ENCODE data around the gene GSE1.

The GSE1 gene

DNA sequence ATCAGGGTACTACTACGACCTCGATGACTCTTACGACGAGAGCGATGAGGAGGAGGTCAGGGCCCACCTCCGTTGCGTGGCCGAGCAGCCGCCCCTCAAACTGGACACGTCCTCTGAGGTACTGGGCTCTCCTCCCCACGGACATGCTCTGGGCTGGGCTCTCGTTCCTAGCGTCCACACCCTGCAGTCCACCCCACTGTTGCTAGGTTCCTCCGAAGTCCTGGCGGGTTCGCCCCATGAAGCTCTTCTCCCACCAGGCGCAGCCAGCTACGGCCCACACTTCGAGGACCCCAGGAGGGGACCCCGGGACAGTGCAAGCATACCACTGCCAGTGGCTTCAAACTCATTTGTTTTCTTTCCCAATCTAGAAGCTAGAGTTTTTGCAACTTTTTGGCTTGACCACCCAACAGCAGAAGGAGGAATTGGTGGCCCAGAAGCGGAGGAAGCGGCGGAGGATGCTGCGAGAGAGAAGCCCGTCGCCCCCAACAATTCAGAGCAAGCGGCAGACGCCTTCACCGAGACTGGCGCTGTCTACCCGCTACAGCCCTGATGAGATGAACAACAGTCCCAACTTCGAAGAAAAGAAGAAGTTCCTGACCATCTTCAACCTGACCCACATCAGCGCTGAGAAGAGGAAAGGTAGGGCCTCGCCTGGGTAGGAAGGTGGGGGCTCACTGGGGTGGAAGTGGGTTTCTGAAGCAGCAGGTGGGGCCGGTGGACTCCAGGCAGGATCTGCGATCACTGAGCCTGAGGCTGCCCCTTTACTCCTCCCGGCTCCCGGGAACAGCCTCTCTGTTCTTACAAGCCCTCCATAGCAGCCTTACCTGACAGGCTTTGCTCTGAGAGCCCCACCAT, 50.1 kb downstream of the GSE1 start:
- no peak for DNase-seq

- no peak for DNase-seq
Measured at GRCh38 chr16:85663891-85664321, 50.8 kb downstream of the GSE1 start.

- no peak for DNase-seq
Measured at GRCh38 chr16:85664580-85665372, 51.7 kb downstream of the GSE1 start.

- no peak for DNase-seq
Measured at GRCh38 chr16:85665373-85665740, 52.2 kb downstream of the GSE1 start.

DNA sequence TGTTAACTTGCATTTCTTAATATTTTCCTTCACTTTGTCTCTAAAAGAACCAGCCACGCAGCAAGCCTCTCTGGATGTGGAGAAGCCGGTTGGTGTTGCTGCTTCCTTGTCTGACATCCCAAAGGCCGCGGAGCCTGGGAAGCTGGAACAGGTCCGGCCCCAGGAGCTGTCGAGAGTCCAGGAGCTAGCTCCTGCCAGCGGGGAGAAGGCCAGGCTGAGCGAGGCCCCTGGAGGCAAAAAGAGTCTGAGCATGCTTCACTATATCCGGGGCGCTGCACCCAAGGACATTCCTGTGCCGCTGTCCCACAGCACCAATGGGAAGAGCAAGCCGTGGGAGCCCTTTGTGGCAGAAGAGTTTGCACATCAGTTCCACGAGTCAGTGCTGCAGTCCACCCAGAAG, 52.8 kb downstream of the GSE1 start:
- DNase-seq: no peak

DNA sequence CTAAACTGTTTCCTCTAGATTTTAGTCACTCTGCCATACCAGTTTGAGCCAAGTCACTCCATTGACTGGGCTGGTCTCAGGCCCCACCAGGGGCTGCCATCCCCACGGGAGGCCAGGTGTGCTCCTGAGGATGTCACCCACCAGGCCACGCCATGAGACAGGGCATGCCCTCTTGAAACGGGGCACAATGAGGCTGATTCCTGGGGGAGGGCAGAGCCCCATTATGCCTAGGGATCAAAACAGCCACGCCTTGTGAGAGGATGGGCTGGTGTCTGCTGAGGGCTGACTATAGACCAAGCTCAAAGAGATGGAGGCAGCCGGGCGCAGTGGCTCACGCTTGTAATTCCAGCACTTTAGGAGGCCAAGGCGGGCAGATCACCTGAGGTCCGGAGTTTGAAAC, 54.1 kb downstream of the GSE1 start:
- DNase-seq: no peak

- DNase-seq: no peak
Measured at GRCh38 chr16:85667841-85668413, 54.8 kb downstream of the GSE1 start.

DNA sequence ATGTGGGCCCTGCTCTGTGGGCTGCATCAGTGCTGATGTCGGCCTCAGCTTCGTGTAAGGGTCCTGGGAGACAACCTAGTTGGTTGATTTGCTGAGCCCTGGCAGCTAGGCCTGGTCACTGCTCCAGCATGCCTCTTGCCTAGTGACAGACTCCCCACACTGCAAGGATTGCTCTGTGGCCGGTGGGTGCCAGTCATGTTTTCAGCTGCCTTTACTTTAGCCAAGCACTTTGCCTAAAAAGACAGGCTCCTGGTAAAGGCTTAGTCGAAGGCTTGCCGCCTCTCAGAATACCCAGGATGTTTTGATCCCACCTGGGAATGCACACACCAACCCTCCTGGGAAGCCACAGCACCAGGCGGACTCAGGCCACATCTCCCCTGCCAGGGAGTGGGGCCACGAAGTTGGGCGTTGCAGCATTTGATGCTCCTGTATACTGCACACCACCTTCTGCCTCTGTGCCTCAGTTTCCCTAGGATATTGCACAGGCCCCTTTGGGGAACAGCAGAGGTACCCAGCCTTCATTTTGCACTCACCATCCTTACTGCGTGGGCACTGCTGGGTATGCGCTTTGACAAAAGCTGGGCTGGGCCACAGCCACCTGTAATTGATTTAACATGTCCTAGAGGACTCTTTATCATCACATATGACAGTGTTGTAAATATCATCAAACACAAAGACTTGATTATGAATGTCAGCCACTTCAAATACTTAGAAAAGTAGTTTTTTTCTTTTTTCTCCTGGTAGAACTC, 55.7 kb downstream of the GSE1 start:
- no peak for DNase-seq

GRCh38 chr16:85670840-85671239, 57.7 kb downstream of the GSE1 start:
- DNase-seq: no peak

DNA sequence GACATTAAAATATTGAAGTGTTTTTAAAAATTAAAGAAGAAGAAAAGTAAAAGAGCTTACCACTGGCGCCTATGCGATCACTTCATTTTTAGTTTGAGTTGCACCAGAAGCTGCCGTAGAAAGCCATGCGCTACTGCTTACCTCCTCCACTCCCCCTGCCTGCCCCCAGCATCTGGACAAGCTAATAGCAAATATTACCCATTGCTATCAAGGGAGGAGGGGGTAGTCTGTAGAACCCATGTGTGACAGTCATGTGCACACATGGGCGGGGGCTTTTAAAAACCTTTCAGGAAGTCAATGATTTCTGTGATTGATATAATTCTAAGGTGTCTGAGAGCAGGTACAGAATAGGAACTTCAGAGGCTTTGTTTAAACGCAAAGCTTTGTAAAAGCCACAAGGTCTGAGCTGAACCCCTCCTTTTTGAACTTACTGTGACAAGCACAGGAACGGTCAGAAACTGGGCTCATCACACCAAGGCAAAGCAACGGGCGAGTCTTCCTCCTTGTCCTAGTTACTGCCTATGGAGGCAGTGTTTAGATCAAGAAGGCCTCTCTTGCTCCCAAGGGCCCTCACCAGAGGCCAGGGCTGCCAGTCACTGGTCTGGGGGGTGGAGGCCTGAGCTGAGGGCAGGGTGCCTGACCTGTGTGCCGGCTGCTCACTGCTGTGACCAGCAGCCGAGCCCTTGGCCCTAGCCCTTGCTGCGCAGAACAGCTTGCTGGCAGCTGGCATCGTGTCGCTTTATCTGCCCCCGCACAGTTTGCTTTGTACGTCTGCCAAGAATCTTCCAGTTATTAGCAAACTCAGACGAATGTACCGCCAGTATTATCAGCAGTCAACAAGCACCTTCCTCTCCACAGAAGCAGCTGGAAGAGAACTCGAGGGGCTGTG, 60.7 kb downstream of the GSE1 start:
- no peak for DNase-seq

- DNase-seq: no peak
Measured at GRCh38 chr16:85674418-85674755, 61.3 kb downstream of the GSE1 start.

DNA sequence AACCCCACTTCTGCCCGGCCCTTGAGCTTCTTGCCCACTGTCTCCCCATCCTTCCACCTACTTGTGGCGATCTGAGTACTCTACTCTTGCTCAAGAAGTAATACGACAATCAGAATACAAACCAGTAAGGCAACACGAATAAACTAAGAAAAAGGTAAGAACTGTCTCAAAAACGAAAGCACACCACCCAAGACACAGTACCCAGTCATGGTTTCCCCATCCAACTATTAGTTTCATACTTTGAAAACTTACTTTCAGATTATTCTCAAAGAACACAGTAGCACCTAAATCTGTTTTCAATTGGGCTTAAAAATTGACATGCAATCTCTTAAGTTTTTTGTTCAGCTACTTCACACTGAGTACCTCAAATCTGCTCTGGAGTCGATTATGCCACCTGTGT, 61.7 kb downstream of the GSE1 start:
- no peak for DNase-seq

DNA sequence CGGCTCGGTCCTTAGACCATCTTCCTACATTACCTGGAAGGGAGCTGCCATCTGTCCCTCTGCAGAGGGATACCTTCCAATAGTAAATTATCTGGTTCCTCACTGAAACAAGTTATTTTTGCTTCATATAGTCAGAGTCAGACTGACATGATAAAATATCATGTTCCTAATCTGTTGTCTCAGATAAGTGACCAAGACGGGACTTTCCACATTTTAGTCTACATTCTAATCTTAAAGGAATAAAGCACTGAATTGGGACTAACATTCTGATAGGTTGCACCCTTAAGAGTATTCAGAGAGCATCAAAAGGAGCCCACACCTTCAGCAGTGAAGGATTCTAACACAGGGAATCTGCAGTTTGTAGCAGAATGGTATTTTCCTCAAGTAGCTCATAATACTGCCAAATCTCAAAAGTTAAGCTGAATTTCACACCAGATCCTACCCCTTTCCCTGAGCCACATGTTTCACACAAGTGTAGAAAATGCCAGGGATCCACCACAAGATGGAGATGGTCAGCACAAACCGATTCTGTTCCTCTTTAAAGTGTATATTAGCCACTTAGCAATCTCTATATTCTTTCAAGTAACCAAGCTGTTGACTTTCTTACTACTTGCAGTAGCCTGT, 62.2 kb downstream of the GSE1 start:
- no peak for DNase-seq

GRCh38 chr16:85676466-85676865, 63.3 kb downstream of the GSE1 start:
- DNase-seq: no peak

DNA sequence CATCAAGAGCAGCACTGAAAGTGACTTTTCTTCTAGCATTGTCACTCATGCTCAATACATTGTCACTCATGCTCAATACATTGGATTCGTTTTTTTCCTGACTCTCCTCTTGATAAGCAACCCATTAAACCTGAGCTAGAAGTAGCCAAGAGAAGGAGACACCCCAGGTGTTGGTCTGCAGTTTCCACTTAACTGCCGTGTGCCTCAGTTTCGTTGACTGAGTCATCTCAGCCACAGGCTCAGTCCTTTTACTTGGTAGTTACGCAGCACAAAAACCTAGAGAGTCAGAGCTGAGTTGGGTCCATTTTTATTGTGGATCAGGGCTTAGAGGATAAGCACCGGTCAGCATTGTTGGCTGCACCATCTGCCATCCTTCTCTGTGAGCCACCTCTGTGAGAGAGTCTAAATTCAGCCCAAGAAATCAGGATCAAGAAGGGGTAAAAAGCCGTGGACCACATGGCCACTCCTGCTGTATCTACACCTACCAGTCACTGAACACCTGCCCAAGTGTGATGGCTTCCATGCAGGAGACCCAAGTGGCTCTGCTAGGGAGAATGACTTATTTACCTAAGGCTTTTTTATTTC, 64.4 kb downstream of the GSE1 start:
- DNase-seq: no peak

DNA sequence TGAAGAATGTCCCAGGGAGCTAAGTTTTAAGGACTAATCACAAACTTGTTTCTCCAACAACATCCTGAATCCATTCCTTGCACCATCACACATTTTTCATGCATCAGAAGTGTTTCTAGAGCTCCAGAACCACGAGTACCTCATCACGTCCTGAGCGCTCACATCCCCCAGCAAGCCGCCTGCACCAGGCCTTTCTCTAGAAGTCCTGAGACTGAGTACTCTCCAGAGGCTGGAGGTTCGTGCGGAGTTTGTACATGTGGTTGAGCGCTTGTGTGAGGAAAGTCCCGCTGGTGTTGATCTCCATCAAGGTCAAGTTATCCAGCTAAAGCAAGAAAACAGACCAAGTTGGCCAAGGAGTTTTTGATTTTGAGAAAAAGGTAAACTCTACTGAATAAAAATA, 64.9 kb downstream of the GSE1 start:
- DNase-seq: no peak

DNA sequence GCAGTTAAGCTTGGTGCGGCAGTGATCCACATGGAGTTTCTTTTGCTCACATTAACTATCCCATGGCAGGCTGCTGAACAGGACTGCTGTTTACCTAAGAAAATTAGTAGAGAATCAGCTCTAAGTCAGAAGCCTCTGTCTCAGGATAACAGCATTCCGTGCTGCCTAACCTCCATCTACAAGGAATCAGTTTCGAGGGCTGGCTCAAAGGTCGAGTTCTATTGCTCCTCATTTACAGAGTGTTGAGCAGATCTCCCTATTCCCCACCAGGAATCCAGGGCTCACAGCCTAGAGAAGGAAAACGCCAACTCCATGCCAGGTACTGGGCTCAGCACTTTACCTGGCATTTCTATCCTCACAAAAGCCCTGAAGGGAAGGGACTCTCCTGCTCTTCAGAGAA, 65.7 kb downstream of the GSE1 start:
- no peak for DNase-seq

GRCh38 chr16:85679870-85680269, 66.7 kb downstream of the GSE1 start:
- DNase-seq: no peak

DNA sequence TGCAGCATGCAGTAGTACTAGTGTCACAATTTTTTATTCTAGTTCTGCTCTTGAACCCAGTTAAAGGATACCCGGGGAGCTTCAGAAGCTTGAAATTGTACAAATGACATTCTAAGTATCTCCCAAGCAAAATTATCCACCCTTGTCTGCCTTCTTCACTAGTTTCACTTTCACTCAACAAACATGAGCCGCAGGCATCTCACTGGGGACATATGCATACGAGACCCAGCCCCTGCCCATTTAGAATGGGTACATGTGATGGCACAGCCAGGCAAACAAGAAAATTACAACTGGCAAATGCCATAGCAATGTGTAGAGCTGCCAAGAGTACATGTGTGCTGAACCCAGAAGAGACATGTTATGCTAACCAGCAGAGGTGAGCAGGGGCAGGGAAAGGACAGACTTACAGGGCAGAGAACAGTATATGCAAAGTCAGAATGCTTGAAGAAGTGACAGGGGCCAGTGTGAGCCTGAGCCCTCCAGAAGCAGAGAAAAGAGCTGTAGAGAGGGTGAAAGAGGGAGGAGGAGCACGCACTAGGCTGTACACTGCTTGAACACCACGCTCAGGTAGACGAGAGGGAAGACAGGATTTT, 67.3 kb downstream of the GSE1 start:
- DNase-seq: no peak

GRCh38 chr16:85681255-85681654, 68.1 kb downstream of the GSE1 start:
- DNase-seq: no peak

GRCh38 chr16:85682516-85682915, 69.4 kb downstream of the GSE1 start:
- DNase-seq: no peak

Data from CD4-positive, alpha-beta T cell treated with Interleukin-12 subunit alpha and Interleukin-12 subunit beta, for 1 hour (primary cell).